ENCODE results near the gene MYOM1.

DNA sequence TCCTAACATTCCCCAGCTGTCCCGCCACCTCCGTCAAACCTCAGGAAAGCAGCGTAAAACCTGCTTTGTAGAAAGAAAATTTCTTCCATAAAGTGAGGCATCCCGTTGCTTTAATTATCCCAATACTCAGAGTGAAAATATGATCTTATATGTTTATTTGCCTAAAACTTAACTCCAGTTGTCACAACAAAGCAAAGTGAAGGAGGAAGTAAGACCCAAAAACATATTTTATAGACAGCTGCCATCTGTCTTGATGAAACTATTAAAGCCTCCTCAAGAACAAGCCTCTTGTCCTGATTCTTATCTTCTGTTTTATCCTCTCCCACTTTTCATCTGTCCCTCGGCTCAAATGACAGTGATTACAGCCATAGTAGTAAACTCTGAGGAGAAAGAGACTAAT lies 177.9 kb downstream of the MYOM1 start:
- TF ChIP-seq CTCF (IDR thresholded peaks at IDR 0.05; ENCODE audit: low read depth, low read length, poor library complexity, severe bottlenecking), result no peak
- no peak for TF ChIP-seq EZH2phosphoT487 (IDR thresholded peaks at IDR 0.05; ENCODE audit: borderline replicate concordance, low read length)

Data from DOHH2 (cell line).